AG09309 (cell line): Measurements from ENCODE around the gene HLCS.

ENCODE experiments used
- DNase-seq: peaks from one replicate; pipeline ENCODE4 v3.0.0-alpha.2; 2010; ENCODE audit warnings: low read depth
- H3K4me3 ChIP-seq: 2 replicates; pipeline ENCODE4 v1.5.1; 2011; ENCODE audit warnings: mild to moderate bottlenecking, low read depth, low read length, moderate library complexity; ENCODE audit not compliant: control insufficient read depth
- TF ChIP-seq, protein P1 (sequence below): IDR thresholded peaks from 2 replicates; pipeline ENCODE4 v1.5.1; 2011; ENCODE audit warnings: mild to moderate bottlenecking, low read depth, low read length, inconsistent platforms; ENCODE audit not compliant: insufficient read depth, control insufficient read depth; ENCODE audit errors: missing control alignments

Gene HLCS

DNA sequence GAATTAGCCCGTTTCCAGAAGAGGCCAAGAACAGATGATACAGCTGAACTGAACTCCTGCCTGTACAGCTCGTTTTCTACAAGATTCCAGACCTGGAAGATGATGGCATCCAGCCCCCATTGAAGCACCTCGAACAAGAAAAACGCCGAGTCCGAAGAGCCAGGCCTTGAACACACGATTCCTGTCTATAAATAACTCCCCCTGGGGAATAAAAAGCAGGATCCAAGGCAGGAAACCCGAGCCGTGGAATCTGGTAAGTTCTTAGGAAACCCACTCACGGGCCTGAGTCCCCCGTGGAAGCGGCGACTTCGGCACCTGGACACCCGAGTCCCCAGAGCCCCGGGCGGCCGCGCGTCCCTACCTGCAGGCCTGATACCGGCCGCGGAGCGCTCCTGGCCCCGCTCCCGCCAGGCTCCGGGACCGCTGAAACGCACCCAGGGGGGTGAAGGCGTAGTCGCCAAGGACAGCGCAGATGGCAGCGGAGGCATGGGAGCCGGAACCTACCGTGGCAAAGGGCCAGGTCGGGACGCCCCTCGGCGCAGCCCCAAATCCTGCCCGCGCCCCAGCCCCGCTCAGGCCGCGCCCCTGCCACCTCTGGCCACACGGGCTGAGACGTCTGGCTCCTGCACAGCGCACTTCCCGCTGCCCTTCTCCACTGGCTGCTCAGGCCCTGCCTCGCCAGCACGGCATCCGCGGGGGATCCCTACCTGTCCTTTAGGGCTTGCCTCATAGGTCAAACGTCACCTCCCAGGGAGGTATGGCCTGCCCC, 14.0 kb upstream of the HLCS start:
- TF ChIP-seq, protein P1, sequence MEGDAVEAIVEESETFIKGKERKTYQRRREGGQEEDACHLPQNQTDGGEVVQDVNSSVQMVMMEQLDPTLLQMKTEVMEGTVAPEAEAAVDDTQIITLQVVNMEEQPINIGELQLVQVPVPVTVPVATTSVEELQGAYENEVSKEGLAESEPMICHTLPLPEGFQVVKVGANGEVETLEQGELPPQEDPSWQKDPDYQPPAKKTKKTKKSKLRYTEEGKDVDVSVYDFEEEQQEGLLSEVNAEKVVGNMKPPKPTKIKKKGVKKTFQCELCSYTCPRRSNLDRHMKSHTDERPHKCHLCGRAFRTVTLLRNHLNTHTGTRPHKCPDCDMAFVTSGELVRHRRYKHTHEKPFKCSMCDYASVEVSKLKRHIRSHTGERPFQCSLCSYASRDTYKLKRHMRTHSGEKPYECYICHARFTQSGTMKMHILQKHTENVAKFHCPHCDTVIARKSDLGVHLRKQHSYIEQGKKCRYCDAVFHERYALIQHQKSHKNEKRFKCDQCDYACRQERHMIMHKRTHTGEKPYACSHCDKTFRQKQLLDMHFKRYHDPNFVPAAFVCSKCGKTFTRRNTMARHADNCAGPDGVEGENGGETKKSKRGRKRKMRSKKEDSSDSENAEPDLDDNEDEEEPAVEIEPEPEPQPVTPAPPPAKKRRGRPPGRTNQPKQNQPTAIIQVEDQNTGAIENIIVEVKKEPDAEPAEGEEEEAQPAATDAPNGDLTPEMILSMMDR: no peak
- peak overlapping the region; percentile 28 for H3K4me3 ChIP-seq
- no peak for DNase-seq

DNA sequence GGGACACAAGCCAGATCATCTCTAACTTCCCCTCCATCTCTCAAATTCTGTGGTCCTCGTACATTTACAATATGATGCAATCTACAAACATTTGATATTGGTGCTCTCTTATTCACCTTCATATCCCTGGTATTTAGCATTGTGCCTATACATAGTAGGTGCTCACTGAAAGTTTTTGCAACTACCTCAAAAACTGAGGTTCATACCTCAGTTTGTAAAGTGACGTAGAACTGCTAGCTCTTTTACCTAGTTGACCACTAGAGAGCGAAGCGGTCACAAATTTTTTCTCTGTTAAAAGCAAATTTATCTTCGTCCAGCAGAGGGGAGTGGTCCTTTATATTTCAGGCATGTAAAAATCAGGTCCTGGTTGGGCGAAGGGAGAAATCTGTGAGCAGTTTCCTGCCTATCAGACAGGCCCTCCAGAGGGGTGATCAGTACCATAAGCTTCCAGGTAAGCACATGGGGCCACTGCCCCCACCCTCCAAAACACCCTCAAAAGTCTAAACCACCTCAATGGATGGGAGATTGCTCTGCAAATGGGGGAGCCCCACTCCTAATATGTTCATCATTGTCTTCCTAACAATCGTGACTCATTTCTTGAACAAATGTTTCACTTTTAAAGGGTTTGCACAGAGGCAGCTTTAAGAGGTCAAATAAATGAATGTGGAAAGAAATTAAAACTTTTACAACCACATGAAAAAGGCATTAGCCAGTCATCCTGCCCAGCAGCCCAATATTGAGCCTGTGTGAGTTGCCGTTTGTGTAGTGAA, 10.6 kb upstream of the HLCS start:
- H3K4me3 ChIP-seq: peak overlapping the region; percentile 32
- DNase-seq: peak; percentile 46
- TF ChIP-seq, protein P1: peak; percentile 71

DNA sequence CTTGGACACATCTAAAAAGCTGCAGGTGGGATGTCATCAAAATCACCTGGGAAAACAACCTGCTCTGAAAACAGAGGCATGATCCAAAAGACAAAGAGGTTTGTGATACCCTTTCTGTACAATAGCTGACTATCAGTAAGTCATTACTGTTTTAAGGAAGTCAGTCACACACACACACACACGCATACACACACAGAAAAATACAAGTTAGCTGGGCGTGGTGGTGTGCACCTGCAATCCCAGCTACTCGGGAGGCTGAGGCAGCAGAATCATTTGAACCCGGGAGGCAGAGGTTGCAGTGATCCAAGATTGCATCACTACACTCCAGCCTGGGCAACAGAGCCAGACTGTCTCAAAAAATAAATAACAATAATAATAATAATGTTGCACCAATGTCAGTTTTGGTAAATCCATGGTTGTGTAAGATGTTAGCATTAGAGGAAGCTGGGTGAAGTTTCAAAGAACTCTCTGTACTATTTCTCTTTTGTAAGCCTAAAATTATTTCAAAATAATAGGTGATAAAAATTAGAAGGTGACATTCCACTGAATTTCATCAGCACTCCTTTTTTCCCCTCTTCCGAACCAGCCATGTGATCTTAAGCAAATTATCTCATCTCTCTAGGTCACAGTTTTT, 9.9 kb upstream of the HLCS start:
- H3K4me3 ChIP-seq: no peak overlapping the region
- DNase-seq: no peak
- TF ChIP-seq, protein P1: no peak

DNA sequence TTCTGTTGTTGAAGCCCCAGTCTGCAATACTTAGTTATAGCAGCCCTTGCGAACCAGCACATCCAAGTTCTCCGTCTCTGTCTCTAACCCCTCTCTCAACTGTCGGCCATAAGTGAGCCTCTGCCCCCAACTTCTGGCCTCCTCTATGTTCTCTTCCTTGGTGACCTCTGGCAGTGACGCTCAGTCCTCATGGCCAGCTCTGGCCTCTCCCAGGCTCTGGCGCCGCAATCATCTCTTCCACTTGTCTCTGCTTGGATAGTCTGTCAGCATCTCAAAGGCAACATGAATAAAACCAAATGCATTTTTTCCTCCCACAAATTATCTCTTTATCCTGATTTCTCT, 8.4 kb upstream of the HLCS start:
- TF ChIP-seq, protein P1: no peak
- no peak overlapping the region for H3K4me3 ChIP-seq
- no peak for DNase-seq

DNA sequence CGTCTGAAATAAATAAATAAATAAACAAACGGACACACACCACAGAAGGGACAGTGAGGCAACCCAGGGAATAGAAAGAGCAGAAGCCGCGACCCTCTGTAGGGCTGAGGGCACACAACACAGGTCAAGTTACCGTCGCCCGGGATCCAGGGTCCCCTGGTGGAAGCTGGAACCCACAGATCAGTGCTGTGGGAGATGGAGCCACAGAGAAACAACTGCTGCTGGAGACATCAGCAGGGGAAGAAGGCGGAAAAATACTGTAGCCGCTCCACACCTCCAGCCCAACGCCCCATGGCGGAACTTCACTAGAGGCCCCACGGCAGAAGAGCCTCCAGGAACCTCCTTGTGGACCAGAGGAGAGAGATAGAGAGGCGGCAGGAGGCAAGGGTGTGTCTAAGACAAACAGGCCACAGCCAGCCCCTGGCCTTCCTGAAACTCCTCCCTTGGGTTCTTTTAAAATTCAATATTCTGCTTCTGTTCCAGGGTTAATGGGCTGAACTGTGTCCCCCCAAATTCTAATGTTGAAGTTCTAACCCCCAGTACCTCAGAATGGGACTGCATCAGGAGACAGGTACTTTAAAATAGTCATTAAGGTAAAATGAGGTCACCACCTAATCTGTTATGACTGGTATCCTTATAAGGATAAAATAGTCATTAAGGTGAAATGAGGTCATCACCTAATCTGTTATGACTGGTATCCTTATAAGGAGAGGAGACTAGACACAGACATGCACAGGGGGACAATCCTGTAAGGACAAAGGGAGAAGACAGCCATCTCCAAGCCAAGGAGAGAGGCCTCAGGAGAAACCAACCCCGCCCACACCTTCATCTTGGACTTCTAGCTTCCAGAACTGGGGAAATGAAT, 7.7 kb upstream of the HLCS start:
- DNase-seq: no peak
- TF ChIP-seq, protein P1: no peak
- no peak overlapping the region for H3K4me3 ChIP-seq

DNA sequence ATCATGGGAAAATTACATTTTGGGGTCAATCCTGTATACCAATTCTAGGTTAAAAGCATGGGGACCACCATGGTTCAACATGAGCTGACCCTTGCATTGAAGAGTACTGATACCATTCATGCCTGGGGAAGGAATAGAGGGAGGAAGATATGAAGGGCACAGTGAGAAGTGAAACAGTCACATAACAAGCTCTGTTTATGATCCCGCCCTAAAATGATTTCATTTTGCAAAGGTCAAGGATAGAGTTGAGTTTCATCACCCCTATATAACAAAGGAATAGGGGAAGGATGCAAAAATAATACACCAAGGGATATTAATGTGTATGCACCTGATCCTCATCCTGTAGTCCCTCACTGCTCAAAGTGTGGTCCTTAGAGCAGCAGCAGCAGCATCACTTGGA, 2.5 kb upstream of the HLCS start:
- no peak overlapping the region for H3K4me3 ChIP-seq
- DNase-seq: no peak

More for the DNA sequence above, 2.5 kb upstream of the HLCS start:
- TF ChIP-seq, protein P1: no peak
